HUES64 (cell line): ENCODE measurements around the gene MAP3K20.
A peak's percentile ranks its signal among the peaks of the same experiment; 100 is the strongest.

Experiments
- H3K27ac ChIP-seq: 2 replicates; pipeline ENCODE4 v1.7.0; 2013; ENCODE audit warnings: low read depth, low read length, inconsistent platforms
- H3K27me3 ChIP-seq: 2 replicates; pipeline ENCODE4 v1.6.1; 2013; ENCODE audit warnings: mild to moderate bottlenecking, low read length; ENCODE audit not compliant: insufficient read depth
- H3K36me3 ChIP-seq: 2 replicates; pipeline ENCODE4 v1.6.1; 2013; ENCODE audit warnings: mild to moderate bottlenecking, low read length; ENCODE audit not compliant: insufficient read depth
- H3K4me1 ChIP-seq: 2 replicates; pipeline ENCODE4 v1.6.1; 2013; ENCODE audit warnings: mild to moderate bottlenecking, low read length, moderate library complexity; ENCODE audit not compliant: insufficient read depth
- H3K4me3 ChIP-seq: 2 replicates; pipeline ENCODE4 v1.5.1; 2013; ENCODE audit warnings: mild to moderate bottlenecking, low read length, moderate library complexity
- H3K9ac ChIP-seq: 2 replicates; pipeline ENCODE4 v1.6.1; 2013; ENCODE audit warnings: mild to moderate bottlenecking, low read depth, low read length
- H3K9me3 ChIP-seq: 2 replicates; pipeline ENCODE4 v1.6.1; 2013; ENCODE audit warnings: low read depth, low read length; ENCODE audit not compliant: insufficient read depth
- WGBS: fragments of 150-250, 120-280 bp; methylation state at CpG from one replicate; pipeline ENCODE4 v1.1.7; 2013; ENCODE audit warnings: missing lambda C conversion rate; 5-methylcytosine and 5-hydroxymethylcytosine counted together

MAP3K20 gene

GRCh38 chr2:173223871-173224270, 148.2 kb downstream of the MAP3K20 start:
- H3K4me3 ChIP-seq, result no peak overlapping the region
- no peak overlapping the region for H3K27ac ChIP-seq
- WGBS, result 90% methylated on average over 2 of the region's 2 CpGs
- H3K9ac ChIP-seq, result no peak overlapping the region
- no peaks in the 10 kb centered on the region for H3K9me3 ChIP-seq
- H3K4me1 ChIP-seq, result peaks cover 15% of the 10 kb centered on the region
- no peaks in the 10 kb centered on the region for H3K36me3 ChIP-seq
- H3K27me3 ChIP-seq, result no peaks in the 10 kb centered on the region

- H3K9me3 ChIP-seq, result no peaks in the 10 kb centered on the region
- no peak overlapping the region for H3K27ac ChIP-seq
- H3K36me3 ChIP-seq, result no peaks in the 10 kb centered on the region
- 88% methylated on average over 7 of the region's 7 CpGs for WGBS
- H3K9ac ChIP-seq, result no peak overlapping the region
- no peaks in the 10 kb centered on the region for H3K27me3 ChIP-seq
- no peak overlapping the region for H3K4me3 ChIP-seq
- H3K4me1 ChIP-seq, result peaks cover 8% of the 10 kb centered on the region; the same call in 1 of the 2 replicates
These were observed 151.5 kb downstream of the MAP3K20 start for GRCh38 chr2:173226899-173227698.

GRCh38 chr2:173229086-173229485, 153.4 kb downstream of the MAP3K20 start:
- Histone ChIP-seq H3K36me3 (no peaks in the 10 kb centered on the region), H3K4me3 (no peak overlapping the region), H3K4me1 (peaks cover 8% of the 10 kb centered on the region; the same call in 1 of the 2 replicates), H3K27me3 (no peaks in the 10 kb centered on the region), H3K9me3 (no peaks in the 10 kb centered on the region), H3K27ac (no peak overlapping the region), H3K9ac (no peak overlapping the region)
- 100% methylated on average over 2 of the region's 2 CpGs for WGBS

- Histone ChIP-seq H3K9ac (no peak overlapping the region), H3K4me1 (peaks cover 8% of the 10 kb centered on the region; the same call in 1 of the 2 replicates), H3K27ac (no peak overlapping the region), H3K27me3 (no peaks in the 10 kb centered on the region), H3K9me3 (peaks cover 4% of the 10 kb centered on the region; the same call in 1 of the 2 replicates), H3K36me3 (no peaks in the 10 kb centered on the region), H3K4me3 (no peak overlapping the region)
- 94% methylated on average over 5 of the region's 5 CpGs for WGBS
These were observed 154.5 kb downstream of the MAP3K20 start for GRCh38 chr2:173230181-173230580.

- Histone ChIP-seq H3K4me3 (no peak overlapping the region), H3K9ac (no peak overlapping the region), H3K27ac (no peak overlapping the region), H3K27me3 (no peaks in the 10 kb centered on the region), H3K4me1 (peaks cover 11% of the 10 kb centered on the region; the same call in 1 of the 2 replicates), H3K9me3 (peaks cover 7% of the 10 kb centered on the region; the same call in 1 of the 2 replicates), H3K36me3 (no peaks in the 10 kb centered on the region)
- 88% methylated on average over 1 of the region's 1 CpG for WGBS
These were observed 155.4 kb downstream of the MAP3K20 start for GRCh38 chr2:173231042-173231441.

GRCh38 chr2:173231465-173231864, 155.8 kb downstream of the MAP3K20 start:
- H3K4me3 ChIP-seq, result no peak overlapping the region
- peaks cover 7% of the 10 kb centered on the region; the same call in 1 of the 2 replicates for H3K9me3 ChIP-seq
- no peak overlapping the region for H3K27ac ChIP-seq
- 83% methylated on average over 1 of the region's 1 CpG for WGBS
- H3K27me3 ChIP-seq, result no peaks in the 10 kb centered on the region
- no peak overlapping the region for H3K9ac ChIP-seq
- peaks cover 14% of the 10 kb centered on the region; the same call in 1 of the 2 replicates for H3K4me1 ChIP-seq
- no peaks in the 10 kb centered on the region for H3K36me3 ChIP-seq

GRCh38 chr2:173232956-173233744, 157.5 kb downstream of the MAP3K20 start:
- no peaks in the 10 kb centered on the region for H3K27me3 ChIP-seq
- 98% methylated on average over 4 of the region's 5 CpGs for WGBS
- peaks cover 9% of the 10 kb centered on the region; the same call in 1 of the 2 replicates for H3K4me1 ChIP-seq
- peaks cover 7% of the 10 kb centered on the region; the same call in 1 of the 2 replicates for H3K9me3 ChIP-seq
- no peak overlapping the region for H3K27ac ChIP-seq
- H3K4me3 ChIP-seq, result no peak overlapping the region
- H3K36me3 ChIP-seq, result no peaks in the 10 kb centered on the region
- no peak overlapping the region for H3K9ac ChIP-seq

- Histone ChIP-seq H3K4me1 (peaks cover 9% of the 10 kb centered on the region; the same call in 1 of the 2 replicates), H3K36me3 (no peaks in the 10 kb centered on the region), H3K9me3 (peaks cover 7% of the 10 kb centered on the region; the same call in 1 of the 2 replicates), H3K27ac (peak overlapping the region; percentile 70), H3K9ac (no peak overlapping the region), H3K27me3 (no peaks in the 10 kb centered on the region), H3K4me3 (no peak overlapping the region)
- WGBS, result 84% methylated on average over 5 of the region's 5 CpGs
These were observed 160.5 kb downstream of the MAP3K20 start for GRCh38 chr2:173235947-173236803.

- whole genome bisulfite sequencing, result 100% methylated on average over 1 of the region's 4 CpGs
- no peak overlapping the region for H3K27ac ChIP-seq
- no peak overlapping the region for H3K9ac ChIP-seq
- H3K27me3 ChIP-seq, result no peaks in the 10 kb centered on the region
- no peaks in the 10 kb centered on the region for H3K36me3 ChIP-seq
- H3K4me1 ChIP-seq, result peaks cover 17% of the 10 kb centered on the region; the same call in 1 of the 2 replicates
- H3K4me3 ChIP-seq, result no peak overlapping the region
- H3K9me3 ChIP-seq, result peaks cover 7% of the 10 kb centered on the region; the same call in 1 of the 2 replicates
These were observed 162.7 kb downstream of the MAP3K20 start for GRCh38 chr2:173238385-173238784.

GRCh38 chr2:173238831-173239230, 163.2 kb downstream of the MAP3K20 start:
- H3K4me3 ChIP-seq, result no peak overlapping the region
- 86% methylated on average over 3 of the region's 3 CpGs for WGBS
- no peak overlapping the region for H3K9ac ChIP-seq
- H3K27ac ChIP-seq, result no peak overlapping the region
- no peaks in the 10 kb centered on the region for H3K36me3 ChIP-seq
- peaks cover 7% of the 10 kb centered on the region; the same call in 1 of the 2 replicates for H3K9me3 ChIP-seq
- H3K4me1 ChIP-seq, result peaks cover 17% of the 10 kb centered on the region; the same call in 1 of the 2 replicates
- H3K27me3 ChIP-seq, result no peaks in the 10 kb centered on the region
